OCI-LY1 (cell line): Measurements from ENCODE around the gene ITGB3BP.

Source experiments
- CTCF ChIP-seq: fragments of 200-600 bp; sonication (generic), shearing (Covaris generic); IDR thresholded peaks from 2 replicates; pipeline ENCODE4 v1.5.1; 2017; ENCODE audit warnings: mild to moderate bottlenecking, antibody characterized with exemption, low read length, moderate library complexity, mixed read lengths
- EZH2 ChIP-seq: fragments of 200-600 bp; sonication (generic), shearing (Covaris generic); IDR thresholded peaks from 2 replicates; pipeline ENCODE4 v1.8.0; 2017; ENCODE audit warnings: borderline replicate concordance, mixed run types, mild to moderate bottlenecking, antibody characterized with exemption, low read length, moderate library complexity, mixed read lengths

- TF ChIP-seq EZH2, result no peak
- no peak for TF ChIP-seq CTCF
These were observed 1.2 kb upstream of the ITGB3BP start for GRCh38 chr1:63524201-63524600.
